ENCODE results near the gene COL1A1.

Gene COL1A1

GRCh38 chr17:50135316-50136095, 65.9 kb downstream of the COL1A1 start:
- DNase-seq, result no peak
- in situ Hi-C loops (cut with MboI; ENCODE audit: low pct_unique_long_range_greater_than_20kb, low sequenced_read_pairs), result no loop called here

GRCh38 chr17:50134206-50135110, 67.0 kb downstream of the COL1A1 start:
- in situ Hi-C loops (cut with MboI; ENCODE audit: low pct_unique_long_range_greater_than_20kb, low sequenced_read_pairs), result no loop called here
- no peak for DNase-seq

- DNase-seq, result no peak
- in situ Hi-C loops (cut with MboI; ENCODE audit: low pct_unique_long_range_greater_than_20kb, low sequenced_read_pairs), result no loop called here
Measured at GRCh38 chr17:50133769-50134099, 67.7 kb downstream of the COL1A1 start.

Data from KBM-7 (cell line).